ENCODE data around the gene POF1B. TPM values are rescaled to one million over a fixed set of nuclear protein-coding genes. Genes with fewer than 3 reads are reported as not detected.

Gene POF1B
- total RNA-seq = not detected in 2 replicates

GRCh38 chrX:85379174-85379907 lies at the start of gene POF1B:
Gene POF1B, minus strand, starts transcription at chrX:85379665. Its CDS starts 211 bp downstream, at chrX:85379454.

DNA sequence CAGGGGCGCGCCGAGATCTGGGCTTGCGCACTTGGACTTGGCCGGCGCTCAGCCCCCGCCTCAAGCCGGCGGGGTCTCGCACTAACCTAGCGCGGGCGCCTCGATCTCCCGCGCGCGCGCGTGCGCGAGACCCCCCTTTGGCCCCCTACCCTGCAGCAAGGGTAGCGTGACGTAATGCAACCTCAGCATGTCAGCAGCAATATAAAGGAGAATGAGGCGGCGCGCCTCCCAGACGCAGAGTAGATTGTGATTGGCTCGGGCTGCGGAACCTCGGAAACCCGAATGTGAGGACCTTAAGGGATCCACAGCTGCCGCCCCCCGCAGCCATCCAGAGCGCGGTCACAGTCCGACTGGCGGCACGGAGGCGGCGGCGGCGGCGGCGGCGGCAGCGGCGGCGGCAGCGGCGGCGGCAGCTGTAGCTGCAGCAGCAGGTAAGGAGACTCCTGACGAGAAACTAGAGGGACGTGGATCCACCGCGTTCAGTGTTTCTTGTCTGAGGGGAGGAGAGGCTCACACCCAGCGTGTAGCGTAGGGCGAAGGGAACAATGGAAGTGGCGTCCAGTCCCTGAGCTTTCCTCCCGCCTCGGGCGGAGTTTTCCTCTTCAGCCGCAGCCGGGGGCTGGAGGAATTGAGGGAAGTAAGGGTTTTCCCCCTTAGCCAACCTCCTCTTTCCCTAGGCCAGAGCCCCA lies 135.6 kb downstream of the POF1B start, which contains the start of the genes SATL1 and ZNF711:
Gene SATL1, minus strand, starts transcription at position 19 of the 689 bp plus-strand sequence. CDS start 134,811 bp downstream, outside the sequence.
Gene ZNF711, plus strand, starts transcription at position 231 of the 689 bp plus-strand sequence. CDS start 3,582 bp downstream, outside the sequence.

Other genes starting within 250 kb of the POF1B start
- not detected in 2 replicates for gene SATL1, start 135.9 kb downstream of the POF1B start, total RNA-seq
- gene ZNF711, start 135.7 kb downstream of the POF1B start, total RNA-seq = 0.23 and 0.33 TPM in 2 replicates